IPS-18a (cell line): ENCODE measurements around the gene AFAP1L1.

Experiments used
- H3K27ac ChIP-seq: one replicate; pipeline ENCODE4 v1.5.1; 2013; ENCODE audit warnings: low read length
- H3K27me3 ChIP-seq: one replicate; pipeline ENCODE4 v1.6.1; 2013; ENCODE audit warnings: mild to moderate bottlenecking, low read length; ENCODE audit not compliant: control insufficient read depth, insufficient read depth
- H3K36me3 ChIP-seq: one replicate; pipeline ENCODE4 v1.6.1; 2013; ENCODE audit warnings: low read depth, low read length; ENCODE audit not compliant: control insufficient read depth
- H3K4me1 ChIP-seq: one replicate; pipeline ENCODE4 v1.6.1; 2013; ENCODE audit warnings: low read depth, low read length; ENCODE audit not compliant: control insufficient read depth
- H3K4me3 ChIP-seq: one replicate; pipeline ENCODE4 v1.5.1; 2013; ENCODE audit warnings: low read length
- H3K9ac ChIP-seq: one replicate; pipeline ENCODE4 v1.6.1; 2013; ENCODE audit warnings: mild to moderate bottlenecking, low read length, moderate library complexity
- H3K9me3 ChIP-seq: one replicate; pipeline ENCODE4 v1.6.1; 2013; ENCODE audit warnings: low read depth, low read length; ENCODE audit not compliant: control insufficient read depth

Gene AFAP1L1

DNA sequence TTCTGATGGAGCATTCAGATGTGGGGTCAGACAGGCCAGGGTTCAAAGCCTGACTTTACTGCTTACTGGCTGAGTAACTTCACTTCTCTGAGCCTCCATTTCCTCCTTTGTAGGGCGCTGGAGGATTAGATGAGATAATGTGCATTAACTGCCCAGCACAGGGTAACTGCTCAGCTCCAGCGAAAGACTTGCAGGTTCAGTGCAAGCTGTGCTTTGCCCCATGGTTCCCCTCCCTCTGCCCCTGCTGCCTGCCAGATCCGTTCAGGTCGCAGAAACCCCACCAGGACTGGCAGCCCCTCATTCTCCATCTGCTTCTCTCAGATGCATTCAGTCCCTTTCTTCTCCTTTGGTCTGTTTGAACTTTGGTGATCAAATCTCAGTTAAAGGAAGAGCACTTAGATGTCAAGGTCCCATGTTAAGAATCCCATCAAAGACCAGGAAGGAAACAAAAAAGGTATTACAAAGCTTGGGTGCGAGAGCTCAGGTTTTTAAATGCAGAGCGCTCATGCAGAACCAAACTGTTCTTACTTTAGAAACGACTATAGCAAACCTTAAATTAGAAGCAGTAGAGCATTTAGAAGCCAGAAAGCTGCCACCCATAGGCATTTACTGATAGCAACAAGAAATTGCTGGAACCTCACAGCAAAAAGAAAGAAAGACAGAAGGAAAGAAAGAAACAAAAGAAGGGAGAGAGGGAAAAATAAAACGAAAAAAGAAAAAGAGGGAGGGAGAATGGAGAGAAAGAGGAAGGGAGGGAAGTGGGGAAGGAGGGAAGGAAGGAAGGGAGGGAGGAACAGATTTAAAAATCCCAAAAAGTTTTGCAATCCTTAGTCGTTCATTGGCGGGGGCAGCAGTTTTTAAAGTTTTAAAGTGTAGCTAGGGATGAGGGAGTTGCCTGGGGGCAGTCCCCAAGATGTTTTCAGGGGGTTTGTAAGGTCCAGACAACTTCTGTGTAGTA, 23.5 kb downstream of the AFAP1L1 start:
- Histone ChIP-seq H3K27ac (no peak overlapping the region), H3K27me3 (no peaks in the 10 kb centered on the region), H3K4me3 (no peak overlapping the region), H3K9ac (no peak overlapping the region), H3K4me1 (peaks cover 6% of the 10 kb centered on the region), H3K9me3 (no peaks in the 10 kb centered on the region), H3K36me3 (no peaks in the 10 kb centered on the region)

DNA sequence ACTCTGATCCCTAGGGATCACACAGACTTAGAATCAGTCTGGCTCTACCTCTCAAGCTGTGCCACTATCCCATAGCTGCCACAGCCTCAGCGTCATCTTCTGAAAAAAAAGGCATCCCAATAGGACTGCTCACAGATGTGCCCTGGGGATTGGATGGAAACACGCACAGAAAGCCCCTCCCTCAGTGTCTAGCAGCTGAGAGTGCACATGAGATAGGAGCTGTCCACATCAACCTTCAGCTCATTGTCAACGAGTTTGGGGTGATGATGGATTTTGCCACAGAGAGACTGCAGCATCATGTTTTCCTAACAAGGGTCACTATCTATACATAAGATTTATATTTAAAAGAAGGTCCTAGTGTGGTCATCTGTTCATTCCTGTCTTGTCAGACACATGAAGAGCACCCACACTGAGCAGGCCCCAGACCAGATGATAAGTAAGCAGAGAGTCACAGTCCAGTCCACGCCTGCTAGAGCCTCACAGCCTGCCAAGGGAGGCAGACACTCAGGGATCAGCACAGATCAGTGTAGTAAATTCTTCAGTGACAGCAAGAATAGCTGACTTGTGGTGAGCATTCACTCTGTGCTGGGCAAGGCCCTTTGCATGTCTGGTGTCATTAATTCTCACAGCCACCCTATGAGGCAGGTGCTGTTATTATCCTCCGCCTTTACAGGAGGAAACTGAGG, 25.8 kb downstream of the AFAP1L1 start:
- H3K36me3 ChIP-seq, result no peaks in the 10 kb centered on the region
- H3K4me3 ChIP-seq, result no peak overlapping the region
- H3K4me1 ChIP-seq, result peaks cover 6% of the 10 kb centered on the region

DNA sequence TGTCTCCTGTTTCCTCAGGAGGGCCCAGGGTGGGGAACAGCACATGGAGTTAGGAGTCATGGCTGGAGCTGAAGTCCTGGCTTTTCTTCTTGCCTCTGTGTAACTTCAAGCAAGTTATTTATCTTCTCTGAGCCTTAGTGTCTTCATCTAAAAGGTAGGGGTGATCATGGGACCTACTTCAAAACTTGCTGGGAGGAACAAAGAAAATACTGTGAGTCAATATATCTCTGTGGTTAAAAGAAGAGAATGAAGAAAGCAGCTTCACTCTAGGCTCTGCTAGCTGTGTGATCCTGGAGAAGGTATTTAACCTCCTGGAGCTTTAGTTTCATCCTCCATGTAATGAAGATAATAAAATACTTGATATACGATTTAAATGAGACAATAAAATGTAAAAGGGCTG, 26.5 kb downstream of the AFAP1L1 start:
- H3K27me3 ChIP-seq, result no peaks in the 10 kb centered on the region

More for the DNA sequence above, 25.8 kb downstream of the AFAP1L1 start:
- H3K9ac ChIP-seq, result no peak overlapping the region
- no peaks in the 10 kb centered on the region for H3K27me3 ChIP-seq
- no peak overlapping the region for H3K27ac ChIP-seq
- H3K9me3 ChIP-seq, result no peaks in the 10 kb centered on the region

DNA sequence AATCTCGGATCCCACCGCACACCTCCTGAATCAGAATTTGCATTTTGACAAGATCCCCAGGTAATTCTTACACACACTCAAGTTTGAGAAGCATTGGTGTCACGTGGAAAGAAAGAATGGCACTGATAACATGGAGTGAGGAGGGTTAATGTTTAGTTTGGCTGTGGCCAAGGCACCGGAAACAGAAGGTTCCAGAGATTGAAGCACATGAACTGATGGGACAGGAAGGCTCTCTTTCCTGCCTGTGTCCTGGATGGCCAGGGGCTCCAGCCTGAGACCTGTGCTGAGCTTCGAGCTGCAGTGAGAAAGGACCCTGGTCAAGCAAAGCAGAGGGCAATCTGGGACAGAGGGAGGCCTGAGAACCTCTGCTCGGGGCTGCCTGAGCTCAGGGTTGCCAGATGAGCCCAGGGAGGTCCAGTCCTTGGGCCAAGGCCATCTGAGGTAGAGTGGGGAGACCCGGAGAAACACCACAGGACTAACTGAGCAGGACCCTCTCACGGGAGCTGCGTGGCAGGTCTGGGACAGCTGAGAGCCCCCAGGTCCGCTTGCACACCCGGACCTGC, 27.3 kb downstream of the AFAP1L1 start:
- no peak overlapping the region for H3K27ac ChIP-seq
- H3K4me1 ChIP-seq, result peaks cover 6% of the 10 kb centered on the region
- H3K27me3 ChIP-seq, result no peaks in the 10 kb centered on the region

More for the DNA sequence above, 26.5 kb downstream of the AFAP1L1 start:
- no peak overlapping the region for H3K27ac ChIP-seq
- H3K9me3 ChIP-seq, result no peaks in the 10 kb centered on the region
- H3K36me3 ChIP-seq, result no peaks in the 10 kb centered on the region
- peaks cover 6% of the 10 kb centered on the region for H3K4me1 ChIP-seq
- H3K4me3 ChIP-seq, result no peak overlapping the region
- H3K9ac ChIP-seq, result no peak overlapping the region

DNA sequence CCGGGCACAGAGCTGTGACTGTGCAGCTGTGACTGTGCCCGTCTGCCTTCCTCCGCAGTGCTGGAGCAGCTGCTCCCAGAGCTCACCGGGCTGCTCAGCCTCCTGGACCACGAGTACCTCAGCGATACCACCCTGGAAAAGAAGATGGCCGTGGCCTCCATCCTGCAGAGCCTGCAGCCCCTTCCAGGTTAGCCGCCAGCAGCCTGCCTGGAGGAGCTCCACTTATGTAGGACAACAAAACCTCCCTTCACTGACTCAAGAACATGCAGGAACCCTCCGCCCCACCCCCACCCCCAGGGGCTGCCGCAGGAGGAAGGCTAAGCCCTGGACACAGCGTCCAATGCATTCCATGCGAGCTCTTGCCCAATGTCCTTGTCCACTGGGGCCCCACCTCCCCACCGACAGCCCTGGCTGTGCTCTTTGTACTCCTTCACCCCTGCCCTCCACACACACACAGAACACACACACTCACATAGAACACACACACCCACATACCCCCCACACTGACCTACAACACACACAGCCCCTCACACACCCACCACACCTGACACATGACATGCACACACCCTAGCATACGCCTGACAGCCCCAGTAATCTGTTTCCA, 27.9 kb downstream of the AFAP1L1 start:
- Histone ChIP-seq H3K27me3 (no peaks in the 10 kb centered on the region), H3K9me3 (no peaks in the 10 kb centered on the region), H3K36me3 (no peaks in the 10 kb centered on the region), H3K4me1 (peaks cover 6% of the 10 kb centered on the region), H3K9ac (no peak overlapping the region), H3K4me3 (no peak overlapping the region), H3K27ac (no peak overlapping the region)

More for the DNA sequence above, 27.3 kb downstream of the AFAP1L1 start:
- Histone ChIP-seq H3K9ac (no peak overlapping the region), H3K9me3 (no peaks in the 10 kb centered on the region), H3K4me3 (no peak overlapping the region), H3K36me3 (no peaks in the 10 kb centered on the region)

DNA sequence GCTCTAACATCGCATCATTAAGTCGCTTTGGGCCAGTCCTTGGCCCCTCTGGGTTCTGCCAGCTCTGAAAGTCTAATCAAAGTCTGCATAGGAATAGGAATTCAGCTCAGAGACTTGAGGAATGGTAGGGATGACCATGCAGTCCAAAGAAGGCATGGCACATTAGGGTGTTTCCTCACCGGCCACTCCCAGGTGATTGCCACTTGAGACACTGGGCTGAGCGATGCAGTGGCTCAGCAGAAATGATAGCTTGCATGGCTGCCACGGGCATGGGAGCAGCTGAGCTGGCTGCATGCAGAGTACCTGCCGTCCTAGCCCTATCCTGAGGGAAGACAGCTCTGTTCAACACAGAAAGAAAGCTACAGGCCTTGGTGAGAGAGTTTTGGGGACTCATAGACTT, 28.8 kb downstream of the AFAP1L1 start:
- H3K27me3 ChIP-seq, result no peaks in the 10 kb centered on the region
- no peak overlapping the region for H3K9ac ChIP-seq
- no peaks in the 10 kb centered on the region for H3K9me3 ChIP-seq
- no peak overlapping the region for H3K27ac ChIP-seq
- H3K4me1 ChIP-seq, result no peaks in the 10 kb centered on the region
- no peaks in the 10 kb centered on the region for H3K36me3 ChIP-seq
- H3K4me3 ChIP-seq, result no peak overlapping the region

DNA sequence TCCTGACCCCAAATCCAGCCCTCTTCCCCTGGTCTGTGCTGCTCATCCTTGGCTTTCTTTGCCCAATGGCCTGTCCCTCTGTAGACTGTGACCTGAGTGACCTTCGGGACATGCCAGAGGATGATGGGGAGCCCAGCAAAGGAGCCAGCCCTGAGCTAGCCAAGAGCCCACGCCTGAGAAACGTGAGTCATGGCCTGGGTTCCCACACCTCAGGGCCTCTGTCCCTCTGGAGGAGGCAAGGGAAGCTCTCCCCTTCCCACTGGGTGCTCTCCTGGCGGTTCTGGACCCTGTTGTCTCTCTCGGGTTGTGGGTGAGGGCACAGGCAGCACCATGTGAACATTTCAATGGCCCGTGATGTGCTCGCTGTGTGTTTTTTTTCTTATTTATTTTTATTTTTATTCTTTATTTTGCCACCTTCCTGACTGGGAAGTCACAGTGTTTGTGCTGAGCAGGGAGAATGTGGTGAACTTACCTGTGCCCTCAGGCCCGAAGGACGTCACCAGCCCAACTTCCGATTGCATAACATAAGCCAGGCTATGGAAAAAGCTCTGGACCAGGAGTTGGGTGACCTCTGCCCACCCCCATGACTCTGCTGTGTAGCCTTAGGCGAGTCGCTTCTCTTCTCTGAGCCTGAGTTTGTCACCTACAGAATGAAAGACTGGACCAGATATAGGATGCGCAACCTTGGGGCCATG, 29.5 kb downstream of the AFAP1L1 start:
- Histone ChIP-seq H3K9ac (no peak overlapping the region), H3K27ac (no peak overlapping the region), H3K27me3 (no peaks in the 10 kb centered on the region), H3K9me3 (no peaks in the 10 kb centered on the region), H3K36me3 (no peaks in the 10 kb centered on the region), H3K4me1 (no peaks in the 10 kb centered on the region), H3K4me3 (no peak overlapping the region)

DNA sequence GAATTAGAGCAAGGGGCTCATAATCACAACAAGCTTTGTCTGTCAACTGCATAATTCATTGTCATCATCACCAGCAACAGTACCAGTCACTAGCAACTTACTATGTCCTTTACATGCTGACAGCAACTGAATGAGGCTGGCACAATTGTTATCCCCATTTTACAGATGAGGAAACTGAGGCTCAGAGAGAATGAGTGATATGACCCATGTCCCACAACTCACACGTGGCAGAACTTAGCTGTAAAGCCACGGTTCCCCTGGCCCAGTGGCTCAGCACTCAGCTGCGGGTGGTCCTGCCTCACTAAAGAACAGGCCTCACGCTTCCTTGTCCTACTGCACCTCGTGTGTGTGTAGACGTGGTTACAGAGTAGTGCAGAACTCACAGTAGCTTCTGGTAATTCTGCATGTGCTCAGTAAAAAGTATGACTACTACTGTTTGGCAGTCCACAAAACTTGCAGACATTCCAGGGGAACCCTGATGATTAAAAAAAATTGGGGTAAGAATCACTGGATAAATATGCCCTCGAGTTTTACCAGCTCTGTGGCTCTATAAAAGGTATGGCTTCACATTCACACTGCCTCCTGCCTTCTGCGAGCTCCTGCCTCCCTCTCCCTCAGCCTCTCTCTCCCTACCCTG, 30.2 kb downstream of the AFAP1L1 start:
- no peak overlapping the region for H3K9ac ChIP-seq
- no peak overlapping the region for H3K4me3 ChIP-seq
- no peaks in the 10 kb centered on the region for H3K9me3 ChIP-seq

DNA sequence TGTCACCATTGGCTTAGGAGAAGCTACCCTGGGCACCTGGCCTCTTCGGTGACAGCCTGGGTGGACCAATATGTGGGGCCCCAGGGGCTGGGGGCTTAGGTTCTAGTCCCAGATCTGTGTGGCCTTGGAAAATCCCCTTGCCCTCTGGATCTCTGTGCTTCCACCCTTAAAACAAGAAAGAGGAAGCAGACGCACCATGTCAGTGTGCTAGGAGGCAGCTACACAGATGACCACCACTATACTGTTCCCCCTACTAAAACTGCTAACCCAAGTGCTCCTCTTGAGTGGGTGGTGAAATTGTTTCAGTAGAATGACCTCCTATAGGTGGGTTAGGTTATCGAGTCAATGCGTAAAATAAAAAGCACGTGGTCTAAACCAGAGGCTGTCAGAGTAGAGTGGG, 31.0 kb downstream of the AFAP1L1 start:
- H3K36me3 ChIP-seq, result no peaks in the 10 kb centered on the region
- H3K9ac ChIP-seq, result no peak overlapping the region
- H3K4me1 ChIP-seq, result no peaks in the 10 kb centered on the region
- H3K27me3 ChIP-seq, result no peaks in the 10 kb centered on the region
- H3K9me3 ChIP-seq, result no peaks in the 10 kb centered on the region
- no peak overlapping the region for H3K4me3 ChIP-seq
- H3K27ac ChIP-seq, result no peak overlapping the region

More for the DNA sequence above, 30.2 kb downstream of the AFAP1L1 start:
- Histone ChIP-seq H3K36me3 (no peaks in the 10 kb centered on the region), H3K4me1 (no peaks in the 10 kb centered on the region), H3K27me3 (no peaks in the 10 kb centered on the region), H3K27ac (no peak overlapping the region)

DNA sequence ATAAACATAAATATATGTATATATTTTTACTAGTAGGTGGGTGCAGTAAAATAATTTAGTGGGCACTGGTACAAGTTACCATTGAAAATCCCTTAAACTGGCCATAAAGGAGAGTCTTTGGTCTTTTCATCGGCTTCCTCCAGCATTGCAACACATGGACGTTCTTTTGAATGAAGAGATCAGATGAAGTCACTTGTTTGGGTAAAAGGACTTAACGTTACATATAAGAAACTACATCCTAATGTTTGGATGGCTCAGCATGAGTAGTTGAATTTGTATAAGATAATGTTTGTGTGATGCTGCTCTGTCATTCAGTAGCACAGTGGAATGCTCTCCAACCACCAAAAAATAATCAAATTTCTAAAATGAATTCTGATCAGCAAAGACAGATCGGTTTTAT, 31.6 kb downstream of the AFAP1L1 start:
- no peak overlapping the region for H3K27ac ChIP-seq
- H3K36me3 ChIP-seq, result no peaks in the 10 kb centered on the region
- H3K27me3 ChIP-seq, result no peaks in the 10 kb centered on the region
- no peak overlapping the region for H3K4me3 ChIP-seq
- H3K9ac ChIP-seq, result no peak overlapping the region
- no peaks in the 10 kb centered on the region for H3K9me3 ChIP-seq
- no peaks in the 10 kb centered on the region for H3K4me1 ChIP-seq
